HT1080 (cell line): Measurements from ENCODE around the gene THAP9. TPM values are rescaled to one million over a fixed set of nuclear protein-coding genes. Genes with fewer than 3 reads are reported as not detected.
A peak's percentile ranks its signal among the peaks of the same experiment; 100 is the strongest.
"Not testable (repeated sequence)": the region's sequence is repeated elsewhere in the genome, so short reads cannot be mapped to it uniquely, and the experiment has no call there.

Experiments
- DNase-seq: peaks from one replicate; pipeline ENCODE4 v3.0.0-alpha.2; 2015; ENCODE audit warnings: low read depth
- polyA plus RNA-seq, 2 experiments: library from polyadenylated mRNA; depleted of rRNA; stranded (reverse); fragments of >200 nt; gene quantifications; 2 replicates each; pipeline ENCODE4 v1.2.3, GENCODE V29; 2015
- total RNA-seq: library from RNA; depleted of rRNA; stranded (reverse); fragments of >200 nt; shearing (Covaris generic); gene quantifications from 2 replicates; pipeline ENCODE4 v1.2.3, GENCODE V29; 2014; rRNA removed

Gene THAP9, protein sequence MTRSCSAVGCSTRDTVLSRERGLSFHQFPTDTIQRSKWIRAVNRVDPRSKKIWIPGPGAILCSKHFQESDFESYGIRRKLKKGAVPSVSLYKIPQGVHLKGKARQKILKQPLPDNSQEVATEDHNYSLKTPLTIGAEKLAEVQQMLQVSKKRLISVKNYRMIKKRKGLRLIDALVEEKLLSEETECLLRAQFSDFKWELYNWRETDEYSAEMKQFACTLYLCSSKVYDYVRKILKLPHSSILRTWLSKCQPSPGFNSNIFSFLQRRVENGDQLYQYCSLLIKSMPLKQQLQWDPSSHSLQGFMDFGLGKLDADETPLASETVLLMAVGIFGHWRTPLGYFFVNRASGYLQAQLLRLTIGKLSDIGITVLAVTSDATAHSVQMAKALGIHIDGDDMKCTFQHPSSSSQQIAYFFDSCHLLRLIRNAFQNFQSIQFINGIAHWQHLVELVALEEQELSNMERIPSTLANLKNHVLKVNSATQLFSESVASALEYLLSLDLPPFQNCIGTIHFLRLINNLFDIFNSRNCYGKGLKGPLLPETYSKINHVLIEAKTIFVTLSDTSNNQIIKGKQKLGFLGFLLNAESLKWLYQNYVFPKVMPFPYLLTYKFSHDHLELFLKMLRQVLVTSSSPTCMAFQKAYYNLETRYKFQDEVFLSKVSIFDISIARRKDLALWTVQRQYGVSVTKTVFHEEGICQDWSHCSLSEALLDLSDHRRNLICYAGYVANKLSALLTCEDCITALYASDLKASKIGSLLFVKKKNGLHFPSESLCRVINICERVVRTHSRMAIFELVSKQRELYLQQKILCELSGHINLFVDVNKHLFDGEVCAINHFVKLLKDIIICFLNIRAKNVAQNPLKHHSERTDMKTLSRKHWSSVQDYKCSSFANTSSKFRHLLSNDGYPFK
- 2.1 and 3.1 TPM in 2 replicates for total RNA-seq
- polyA plus RNA-seq (2015; cell fraction: cytosol; rRNA removed) = 2.4 and 3.0 TPM in 2 replicates
- 6.5 and 7.4 TPM in 2 replicates for polyA plus RNA-seq (2015; cell fraction: nucleus; rRNA removed)

DNA sequence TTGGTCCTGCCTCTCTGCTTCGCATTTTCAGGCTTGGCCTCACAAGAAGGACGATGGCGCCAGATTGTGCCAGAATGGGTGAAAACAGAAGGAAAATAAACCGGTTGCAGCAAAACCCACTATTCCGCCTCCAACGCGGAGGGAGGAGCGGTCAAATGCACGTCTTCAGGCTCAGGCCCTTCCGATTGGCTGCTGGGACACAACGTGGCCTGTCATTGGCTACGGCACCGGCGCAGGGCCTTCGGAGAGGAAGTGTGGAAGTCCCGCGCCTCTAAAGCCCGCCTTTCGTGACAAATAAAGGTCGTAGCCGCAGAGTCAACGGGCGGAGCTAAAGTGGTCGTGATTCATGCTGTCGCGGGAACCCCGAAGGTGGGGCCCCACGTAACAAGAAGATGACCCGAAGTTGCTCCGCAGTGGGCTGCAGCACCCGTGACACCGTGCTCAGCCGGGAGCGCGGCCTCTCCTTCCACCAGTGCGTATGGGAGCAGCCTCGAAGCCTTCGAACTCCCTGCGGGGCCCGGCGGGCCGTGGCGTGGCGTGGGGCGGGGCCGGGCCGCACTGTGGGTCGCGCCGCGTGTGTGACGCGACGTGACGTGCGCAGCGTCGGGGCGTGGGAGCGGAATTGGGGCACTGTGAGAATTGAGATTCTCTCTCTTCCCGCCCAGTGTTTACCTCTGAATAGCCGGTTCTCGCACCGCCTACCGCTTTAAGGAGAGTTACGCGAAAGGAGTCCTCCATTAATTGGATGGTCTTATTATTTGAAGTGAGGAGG, at the start of gene THAP9:
THAP9 (plus strand) TSS at position 325 of the 772 bp plus-strand sequence; CDS start at position 393, 68 bp downstream.
- peak; percentile 99 for DNase-seq

DNA sequence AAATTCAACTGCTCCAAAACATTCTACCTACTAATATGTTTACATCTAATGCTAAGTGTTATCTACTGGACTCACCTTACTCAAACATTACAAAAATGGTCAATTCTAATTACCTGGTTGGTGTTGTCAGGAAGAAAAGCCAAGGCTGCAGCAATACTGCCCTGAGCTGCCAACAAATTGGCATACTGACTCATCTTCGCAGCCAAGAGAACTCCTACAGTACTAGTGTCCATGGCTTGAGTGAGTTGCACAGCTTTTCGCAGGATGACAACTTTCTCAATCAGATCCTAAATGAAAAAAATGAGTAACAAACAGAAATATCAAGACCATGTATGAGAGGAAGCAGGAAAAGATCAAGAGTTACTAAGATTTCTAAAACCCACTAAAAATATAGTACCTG, 49.2 kb upstream of the THAP9 start:
- DNase-seq = no peak

DNA sequence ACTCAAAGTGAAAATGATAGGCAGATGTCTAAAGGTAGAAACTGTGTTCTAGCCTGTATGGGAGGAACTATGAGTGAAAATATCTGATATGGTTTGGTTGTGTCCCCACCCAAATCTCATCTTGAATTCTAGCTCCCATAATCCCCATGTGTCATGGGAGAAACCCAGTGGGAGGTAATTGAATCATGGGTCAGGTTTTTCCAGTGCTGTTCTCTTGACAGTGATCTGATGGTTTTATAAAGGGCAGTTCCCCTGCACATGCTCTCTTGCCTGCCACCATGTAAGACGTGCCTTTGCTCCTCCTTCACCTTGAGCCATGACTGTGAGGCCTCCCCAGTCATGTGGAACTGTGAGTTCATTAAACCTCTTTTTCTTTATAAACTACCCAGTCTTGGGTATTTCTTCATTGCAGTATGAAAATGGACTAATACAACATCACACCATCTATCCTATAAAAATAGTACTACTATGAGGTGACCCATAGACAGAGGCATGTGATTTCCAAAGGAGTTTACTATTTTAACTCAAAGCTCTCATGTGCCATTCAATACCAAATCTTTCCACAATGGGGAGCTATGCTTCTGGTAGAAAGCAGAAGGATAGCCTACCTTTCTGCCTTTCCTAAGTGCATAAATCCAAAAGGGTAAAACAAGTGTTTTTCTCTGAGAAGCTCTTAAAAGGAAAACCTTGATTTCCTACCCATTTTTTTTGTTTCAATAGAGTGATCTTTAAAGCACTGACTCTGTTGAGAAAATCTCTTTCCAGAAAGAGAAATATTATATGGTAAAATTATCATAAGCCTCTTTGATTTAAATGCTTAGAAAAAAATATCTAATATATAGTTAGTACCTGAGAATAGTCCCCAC, 48.4 kb upstream of the THAP9 start:
- peak; percentile 23 for DNase-seq

DNA sequence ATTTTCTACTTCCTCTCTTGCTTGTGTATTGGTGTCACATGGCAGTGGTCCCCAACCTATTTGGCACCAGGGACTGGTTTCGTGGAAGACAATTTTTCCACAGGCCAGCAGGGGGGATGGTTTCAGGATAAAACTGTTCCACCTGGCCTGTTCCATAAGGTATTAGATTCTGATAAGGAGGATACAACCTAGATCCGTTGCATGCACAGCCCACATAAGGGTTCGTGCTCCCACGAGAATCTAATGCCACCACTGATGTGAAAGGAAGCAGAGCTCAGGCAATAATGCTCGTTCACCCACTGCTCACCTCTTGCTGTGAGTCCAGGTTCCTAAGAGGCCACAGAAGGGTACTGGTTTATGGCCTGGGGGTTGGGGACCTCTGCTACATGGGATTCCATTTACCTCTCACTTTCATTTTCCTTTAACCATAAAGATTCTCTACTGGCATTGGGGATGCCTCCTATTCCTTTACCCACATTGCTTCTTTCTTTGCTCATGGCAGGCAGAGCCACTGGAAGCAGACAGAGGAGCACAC, 47.7 kb upstream of the THAP9 start:
- no peak for DNase-seq

DNA sequence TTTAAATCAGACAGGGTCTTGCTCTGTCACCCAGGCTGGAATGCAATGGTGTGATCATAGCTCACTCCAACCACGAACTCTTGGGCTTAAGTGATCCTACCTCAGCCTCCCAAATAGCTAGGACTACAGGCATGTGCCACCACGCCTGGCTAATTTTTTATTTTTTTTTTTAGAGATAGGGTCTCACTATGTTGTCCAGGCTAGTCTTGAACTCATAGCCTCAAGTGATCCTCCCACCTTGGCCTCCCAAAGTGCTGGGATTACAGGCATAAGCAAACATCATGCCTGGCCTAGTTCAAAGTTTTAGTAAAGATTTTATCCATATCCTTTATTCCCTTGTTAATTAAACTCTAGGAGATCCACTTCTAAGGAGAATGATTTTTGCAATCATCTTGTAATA, 40.0 kb upstream of the THAP9 start:
- not testable (repeated sequence) for DNase-seq

DNA sequence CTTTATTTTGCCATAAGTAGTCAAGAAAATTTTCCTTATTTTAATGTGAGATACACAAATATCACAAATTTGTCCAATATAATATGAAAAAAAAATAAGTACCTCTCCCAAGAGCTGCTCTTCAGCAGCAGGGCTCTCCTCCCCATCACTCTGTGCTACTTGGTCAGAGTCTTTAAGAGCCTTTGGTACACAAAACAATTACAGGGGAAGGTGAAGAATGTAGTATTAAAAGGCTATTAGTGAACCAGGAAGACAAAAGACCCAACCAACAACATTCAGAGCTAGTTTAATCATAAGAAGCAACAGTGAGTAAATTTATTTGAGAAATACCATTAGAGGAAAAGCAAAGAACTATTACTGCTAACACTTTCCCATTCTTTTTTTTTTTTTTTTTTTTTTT, 39.0 kb upstream of the THAP9 start:
- DNase-seq = no peak

DNA sequence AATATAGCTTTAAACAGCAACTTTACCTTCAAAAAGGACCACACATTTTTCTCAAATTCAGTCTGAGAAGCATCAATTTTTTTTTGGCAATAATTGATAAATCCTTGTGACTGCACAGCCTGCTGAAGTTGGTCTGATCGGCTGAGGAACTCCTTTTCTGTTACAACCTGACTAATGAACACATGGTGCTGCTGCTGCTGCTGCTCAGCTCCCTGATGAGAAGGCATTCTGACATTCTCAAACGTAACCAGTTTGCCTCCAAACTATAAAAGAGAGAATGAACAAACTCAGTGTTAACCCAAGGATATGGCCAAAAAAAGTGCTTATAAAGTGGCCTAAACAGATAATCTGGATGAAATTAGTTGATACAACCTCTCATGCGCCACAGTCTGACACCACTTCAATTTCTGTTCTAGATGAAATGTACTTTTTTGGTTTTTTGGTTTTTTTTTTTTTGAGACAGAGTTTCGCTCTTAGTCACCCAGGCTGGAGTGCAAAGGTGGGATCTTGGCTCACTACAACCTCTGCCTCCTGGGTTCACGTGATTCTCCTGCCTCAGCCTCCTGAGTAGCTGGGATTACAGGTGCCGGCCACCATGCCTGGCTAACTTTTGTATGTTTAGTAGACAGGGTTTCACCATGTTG, 36.1 kb upstream of the THAP9 start:
- DNase-seq = no peak

DNA sequence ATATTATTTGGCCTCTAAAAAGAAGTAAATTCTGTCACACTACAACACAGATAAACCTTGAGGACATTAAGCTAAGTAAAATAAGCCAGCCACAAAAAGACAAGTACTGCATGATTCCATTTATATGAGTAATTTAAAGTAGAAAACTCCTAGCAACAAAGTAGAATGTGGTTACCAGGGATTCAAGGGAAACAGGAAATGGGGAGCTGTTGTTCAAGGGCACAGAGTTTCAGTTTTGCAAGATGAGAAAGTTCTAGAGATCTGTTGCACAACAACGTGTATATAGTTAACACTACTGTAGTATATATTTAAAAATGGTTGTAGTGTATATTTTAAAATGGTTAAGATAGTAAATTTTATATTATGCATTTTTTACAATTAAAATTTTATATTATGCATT, 34.9 kb upstream of the THAP9 start:
- peak; percentile 86 for DNase-seq

DNA sequence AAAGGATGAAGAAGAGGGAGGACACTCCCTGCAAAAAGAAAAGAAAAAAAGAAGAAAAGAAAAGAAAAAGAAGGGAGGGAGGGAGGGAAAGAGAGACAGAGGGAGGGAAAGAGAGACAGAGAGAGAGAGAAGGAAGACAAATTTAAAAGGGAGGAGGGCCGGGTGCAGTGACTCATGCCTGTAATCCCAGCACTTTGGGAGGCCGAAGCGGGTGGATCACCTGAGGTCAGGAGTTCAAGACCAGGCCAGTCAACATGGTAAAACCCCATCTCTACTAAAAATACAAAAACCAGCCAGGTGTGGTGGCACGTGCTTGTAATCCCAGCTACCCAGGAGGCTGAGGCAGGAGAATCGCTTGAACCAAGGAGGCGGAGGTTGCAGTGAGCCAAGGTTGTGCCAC, 34.5 kb upstream of the THAP9 start:
- DNase-seq = peak; percentile 56

DNA sequence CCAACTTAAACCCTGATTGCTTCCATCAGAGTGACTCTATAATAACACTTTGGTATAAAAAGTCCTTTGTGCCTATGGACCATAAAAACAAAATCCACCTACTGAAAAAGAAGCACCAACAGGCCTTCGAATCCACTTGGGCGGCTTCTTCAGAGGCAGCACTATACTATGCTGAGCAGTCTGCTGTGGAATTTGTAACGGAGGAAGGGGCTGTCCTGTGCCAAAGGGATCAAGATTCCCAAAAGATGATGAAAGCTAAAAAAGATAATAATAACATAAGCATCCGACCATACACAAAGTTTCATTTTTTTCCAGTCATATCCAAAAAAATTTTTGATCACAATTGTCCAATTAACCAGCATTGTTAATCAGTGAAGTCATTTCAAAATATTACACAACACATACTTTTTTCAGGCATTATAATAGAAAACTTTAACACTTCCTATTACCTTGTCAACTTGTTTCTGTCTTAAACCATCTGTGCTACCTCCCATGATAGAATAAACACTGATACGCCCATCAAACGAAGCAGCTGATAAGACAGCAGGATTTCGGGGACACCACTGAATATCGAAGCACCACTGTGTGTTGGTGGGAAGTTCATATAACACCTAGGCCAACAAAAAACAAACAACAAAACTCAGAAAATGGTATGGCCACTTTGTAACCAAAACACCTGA, 33.7 kb upstream of the THAP9 start:
- DNase-seq = no peak

DNA sequence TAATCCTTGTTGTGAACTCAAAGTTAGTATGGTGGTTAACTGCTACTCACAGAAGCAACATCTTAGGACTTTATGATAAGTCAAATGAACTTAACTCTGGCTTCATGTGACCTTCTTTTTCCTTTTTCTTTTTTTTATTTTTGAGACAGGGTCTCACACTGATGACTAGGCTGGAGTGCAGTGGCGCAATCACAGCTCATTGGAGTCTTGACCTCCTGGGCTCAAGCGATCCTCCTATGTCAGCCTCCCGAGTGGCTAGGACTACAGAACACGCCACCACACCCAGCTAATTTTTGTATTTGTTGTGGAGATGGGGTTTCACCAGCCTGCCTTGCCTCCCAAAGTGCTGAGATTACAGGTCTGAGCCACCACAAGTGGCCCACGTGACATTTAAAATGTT, 32.0 kb upstream of the THAP9 start:
- no peak for DNase-seq

DNA sequence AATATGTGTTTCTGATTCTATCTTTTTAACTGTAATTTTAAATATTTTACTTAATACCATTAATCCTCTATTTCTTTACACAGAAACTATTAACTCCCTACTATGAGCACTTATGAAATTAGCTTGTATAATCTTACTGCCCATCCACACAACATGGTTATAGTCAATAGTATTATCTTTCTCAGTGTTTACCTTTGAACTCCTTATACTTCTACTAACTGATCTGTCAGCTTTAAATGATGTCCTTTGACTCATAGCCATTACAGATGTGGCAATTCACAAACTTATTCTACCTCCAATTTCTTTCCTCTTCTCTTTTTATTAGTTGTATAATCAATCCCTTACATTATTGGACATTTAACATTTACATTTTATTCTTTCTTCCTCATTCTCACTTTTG, 15.1 kb upstream of the THAP9 start:
- DNase-seq = no peak

DNA sequence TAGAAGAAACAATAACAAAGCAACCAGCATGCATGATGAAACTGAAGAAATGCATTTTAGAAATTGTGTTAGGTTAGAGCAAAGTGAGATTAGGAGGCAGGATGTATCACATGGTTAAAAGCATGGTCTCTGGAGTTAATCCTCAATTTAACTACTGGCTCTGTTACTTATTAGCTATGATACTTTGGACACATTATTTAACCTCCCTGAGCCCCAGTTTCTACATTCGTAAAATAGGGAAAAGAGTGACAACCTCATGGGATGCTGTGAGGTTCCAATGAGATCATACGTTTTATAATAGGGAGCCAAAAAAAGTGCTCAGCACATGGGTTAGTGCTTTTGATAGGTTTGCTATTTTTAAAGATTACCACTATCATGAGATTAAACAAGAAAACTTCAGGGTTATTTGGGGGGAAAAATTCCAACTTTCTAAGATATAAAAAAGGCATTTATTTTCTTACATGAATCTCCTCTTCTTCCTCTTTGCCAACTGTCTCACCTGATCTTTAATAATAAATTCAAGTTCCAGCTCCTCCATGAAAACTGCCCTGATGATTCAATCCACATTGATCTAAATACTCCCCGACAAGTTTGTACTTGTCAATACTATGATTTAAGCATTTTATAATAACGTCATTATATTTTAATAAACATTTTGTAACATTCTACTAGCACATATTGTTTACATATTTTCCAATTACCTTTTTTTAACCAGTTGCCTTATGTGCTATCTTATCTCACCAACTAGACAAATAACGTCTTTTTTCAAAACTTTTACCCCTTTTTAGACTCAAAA, 14.2 kb upstream of the THAP9 start:
- no peak for DNase-seq

DNA sequence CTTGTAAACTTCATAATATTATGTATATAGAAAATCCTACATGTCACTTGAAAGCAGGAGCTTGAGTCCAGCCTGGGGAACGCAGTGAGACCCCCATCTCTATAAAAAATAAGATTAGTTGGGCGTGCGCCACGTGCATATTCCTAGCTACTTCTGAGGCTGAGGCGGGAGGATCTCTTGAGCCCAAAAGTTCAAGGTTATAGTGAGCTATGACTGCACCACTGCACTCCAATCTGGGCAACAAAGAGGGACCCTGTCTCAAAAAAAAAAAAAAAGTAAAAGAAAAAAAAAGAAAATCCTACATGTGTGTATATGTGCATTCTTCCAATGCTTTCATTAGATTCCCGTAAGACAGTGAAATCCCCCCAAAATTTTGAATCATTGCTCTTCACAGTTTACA, 11.2 kb upstream of the THAP9 start:
- DNase-seq = no peak

DNA sequence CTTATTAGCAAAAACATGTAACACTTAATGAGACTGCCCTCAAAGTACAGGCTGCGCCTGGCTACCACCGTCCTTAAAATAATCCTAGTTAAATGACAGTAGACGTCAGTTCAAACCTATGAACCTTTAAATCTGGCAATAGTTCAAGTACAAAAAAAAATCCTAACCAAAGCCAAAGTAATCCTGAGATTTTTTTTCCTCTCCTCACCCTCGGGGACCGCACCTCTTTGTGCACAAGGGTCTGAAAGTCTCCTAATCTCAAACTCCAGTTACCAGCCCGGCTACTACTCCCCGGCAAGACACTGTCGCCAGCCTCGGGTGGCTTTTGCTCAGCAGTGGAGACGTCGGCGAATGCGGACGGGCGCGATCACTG, 10.0 kb upstream of the THAP9 start:
- no peak for DNase-seq

DNA sequence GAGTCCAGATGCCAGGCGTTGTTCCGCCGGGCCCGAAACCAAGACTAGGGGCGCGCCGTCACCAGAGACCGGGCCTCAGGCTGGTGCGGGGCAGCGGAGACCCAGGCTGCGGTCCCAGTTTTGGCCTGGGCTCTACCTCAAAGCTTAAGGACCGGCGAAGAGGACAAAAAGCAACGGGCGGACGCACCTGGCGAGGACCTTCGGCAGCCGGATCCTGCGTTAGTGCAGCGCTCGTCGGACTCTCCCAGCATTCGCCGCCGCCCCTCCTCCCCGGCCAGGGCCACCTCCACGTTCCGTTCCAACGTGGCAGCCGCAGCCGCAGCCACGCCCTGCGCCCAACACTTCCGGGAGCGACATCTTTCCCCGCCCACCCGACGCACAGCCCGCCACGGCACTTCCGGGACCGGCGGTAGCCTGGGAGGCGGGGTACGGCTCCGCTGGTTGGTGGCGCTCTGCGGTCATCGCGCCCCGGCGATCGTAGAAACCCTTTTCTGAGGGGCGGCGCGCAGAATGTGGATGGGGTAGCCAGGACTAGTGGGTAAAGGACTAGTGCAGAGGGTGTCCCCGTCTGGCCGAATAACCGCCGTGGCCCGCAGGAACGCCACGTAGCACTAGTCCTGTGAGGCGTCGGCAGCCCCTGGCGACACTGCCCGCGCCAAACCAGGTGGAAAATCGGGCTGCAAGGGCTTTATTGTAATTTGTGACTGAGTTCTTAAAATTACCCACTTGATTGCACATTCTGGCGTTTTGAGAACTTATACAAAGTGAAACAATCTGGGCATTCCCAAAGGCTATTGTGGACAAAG, 9.4 kb upstream of the THAP9 start, which contains the start of gene SEC31A:
SEC31A (minus strand) TSS at position 253 of the 806 bp plus-strand sequence. CDS start 9,217 bp downstream, outside the sequence.
- DNase-seq = peak; percentile 95
